Activated CD8-positive, alpha-beta T cell treated with anti-CD3 and anti-CD28 coated beads, Interleukin-2, amount 10 ng/mL, durations not matched to agents 7 days and 5 days (primary cell): ENCODE data around the gene KCNAB2. TPM values are rescaled to one million over a fixed set of nuclear protein-coding genes. Genes with fewer than 3 reads are reported as not detected.
"Not testable (repeated sequence)": the region's sequence is repeated elsewhere in the genome, so short reads cannot be mapped to it uniquely, and the experiment has no call there.

Experiments
- ATAC-seq: fragments of 150-1000 bp; cut with Tn5 transposase; one replicate; pipeline ENCODE4 v1.10.0; 2021; ENCODE audit warnings: moderate library complexity
- CTCF ChIA-PET: fragments of 350-600 bp; sonication (Branson Sonifier 250); formaldehyde crosslinking; loops from one replicate; lab custom pipeline; 2021; ENCODE audit warnings: antibody characterized with exemption; lab: Charles Lee
- POLR2A ChIA-PET: fragments of 350-600 bp; sonication (Branson Sonifier 250); formaldehyde crosslinking; loops from one replicate; lab custom pipeline; 2021; ENCODE audit warnings: antibody characterized with exemption; lab: Charles Lee
- DNase-seq: peaks from one replicate; pipeline ENCODE4 v3.0.0-alpha.2; 2020
- H3K27ac Mint-ChIP-seq: one replicate; pipeline ENCODE4 v1.8.0; 2021; ENCODE audit warnings: mild to moderate bottlenecking, mixed read lengths
- H3K27me3 Mint-ChIP-seq: one replicate; pipeline ENCODE4 v1.8.0; 2021; ENCODE audit warnings: low read depth, mixed read lengths
- H3K36me3 Mint-ChIP-seq: one replicate; pipeline ENCODE4 v1.8.0; 2021; ENCODE audit warnings: low read depth, mixed read lengths
- H3K4me1 Mint-ChIP-seq: one replicate; pipeline ENCODE4 v1.8.0; 2021; ENCODE audit warnings: low read depth, mixed read lengths
- H3K4me3 Mint-ChIP-seq: one replicate; pipeline ENCODE4 v1.8.0; 2021; ENCODE audit warnings: mild to moderate bottlenecking, mixed read lengths
- H3K9me3 Mint-ChIP-seq: one replicate; pipeline ENCODE4 v1.8.0; 2022; ENCODE audit warnings: mixed read lengths; ENCODE audit not compliant: insufficient read depth
- total RNA-seq, 2 experiments: library from RNA; stranded (reverse); gene quantifications; one replicate each; pipeline ENCODE4 v1.2.3, GENCODE V29; 2021

The KCNAB2 gene
- total RNA-seq, 2 experiments from 2014 or later, result 343 to 360 TPM

DNA sequence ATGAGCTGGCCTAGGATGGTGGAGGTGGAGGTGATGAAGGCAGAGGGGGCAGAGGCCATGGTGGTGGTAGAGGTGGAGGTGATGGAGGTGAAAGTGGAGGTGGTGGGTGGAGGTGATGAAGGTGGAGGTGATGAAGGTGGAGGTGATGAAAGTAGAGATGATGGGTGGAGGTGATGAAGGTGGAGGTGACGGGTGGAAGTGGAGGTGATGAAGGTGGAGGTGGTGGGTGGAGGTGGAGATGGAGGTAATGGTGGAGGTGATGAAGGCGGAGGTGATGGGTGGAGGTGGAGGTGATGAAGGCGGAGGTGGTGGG lies 33.8 kb upstream of the KCNAB2 start:
- Mint-ChIP-seq H3K4me1 (peaks cover 23% of the 10 kb centered on the region), H3K9me3 (no peaks in the 10 kb centered on the region), H3K27me3 (no peaks in the 10 kb centered on the region), H3K4me3 (no peak overlapping the region), H3K27ac (no peak overlapping the region), H3K36me3 (peaks cover 18% of the 10 kb centered on the region)
- ChIA-PET CTCF (no interaction called here), POLR2A (no interaction called here)
- DNase-seq, result no peak
- ATAC-seq, result no peak

GRCh38 chr1:6012529-6013318 lies 33.0 kb upstream of the KCNAB2 start:
- Mint-ChIP-seq H3K9me3 (no peaks in the 10 kb centered on the region), H3K4me1 (peaks cover 15% of the 10 kb centered on the region), H3K27me3 (no peaks in the 10 kb centered on the region), H3K4me3 (no peak overlapping the region), H3K27ac (no peak overlapping the region), H3K36me3 (peaks cover 19% of the 10 kb centered on the region)
- DNase-seq (no peak), ATAC-seq (no peak)
- POLR2A ChIA-PET, result interaction anchor here (1.4 kb wide), 1 partner anchor 12 kb away, joined by 6 read pairs; no protein-coding TSS in a partner anchor
- CTCF ChIA-PET, result no interaction called here

GRCh38 chr1:6013491-6013890 lies 32.2 kb upstream of the KCNAB2 start:
- DNase-seq, result no peak
- CTCF ChIA-PET, result no interaction called here
- Mint-ChIP-seq H3K27ac (peak overlapping the region; percentile 43), H3K4me3 (no peak overlapping the region), H3K9me3 (no peaks in the 10 kb centered on the region), H3K27me3 (no peaks in the 10 kb centered on the region), H3K36me3 (peaks cover 19% of the 10 kb centered on the region), H3K4me1 (peaks cover 15% of the 10 kb centered on the region)
- POLR2A ChIA-PET, result interaction anchor here (1.4 kb wide), 1 partner anchor 12 kb away, joined by 6 read pairs; no protein-coding TSS in a partner anchor
- no peak for ATAC-seq

GRCh38 chr1:6014130-6014999 lies 31.3 kb upstream of the KCNAB2 start:
- Mint-ChIP-seq H3K9me3 (no peaks in the 10 kb centered on the region), H3K4me1 (peaks cover 14% of the 10 kb centered on the region), H3K27ac (no peak overlapping the region), H3K4me3 (no peak overlapping the region), H3K27me3 (no peaks in the 10 kb centered on the region), H3K36me3 (peaks cover 19% of the 10 kb centered on the region)
- DNase-seq (no peak), ATAC-seq (no peak)
- ChIA-PET POLR2A (interaction anchor here (1.4 kb wide), 1 partner anchor 11 kb away, joined by 6 read pairs; no protein-coding TSS in a partner anchor), CTCF (no interaction called here)

GRCh38 chr1:6016191-6016865 lies 29.4 kb upstream of the KCNAB2 start:
- Mint-ChIP-seq H3K9me3 (no peaks in the 10 kb centered on the region), H3K36me3 (peaks cover 28% of the 10 kb centered on the region), H3K27me3 (no peaks in the 10 kb centered on the region), H3K4me3 (no peak overlapping the region), H3K4me1 (peaks cover 4% of the 10 kb centered on the region), H3K27ac (no peak overlapping the region)
- no peak for ATAC-seq
- DNase-seq, result no peak
- ChIA-PET CTCF (no interaction called here), POLR2A (interaction anchor here (1.0 to 2.4 kb wide), 2 partner anchors 8 to 10 kb away, joined by 3 to 11 read pairs; no protein-coding TSS in a partner anchor)

DNA sequence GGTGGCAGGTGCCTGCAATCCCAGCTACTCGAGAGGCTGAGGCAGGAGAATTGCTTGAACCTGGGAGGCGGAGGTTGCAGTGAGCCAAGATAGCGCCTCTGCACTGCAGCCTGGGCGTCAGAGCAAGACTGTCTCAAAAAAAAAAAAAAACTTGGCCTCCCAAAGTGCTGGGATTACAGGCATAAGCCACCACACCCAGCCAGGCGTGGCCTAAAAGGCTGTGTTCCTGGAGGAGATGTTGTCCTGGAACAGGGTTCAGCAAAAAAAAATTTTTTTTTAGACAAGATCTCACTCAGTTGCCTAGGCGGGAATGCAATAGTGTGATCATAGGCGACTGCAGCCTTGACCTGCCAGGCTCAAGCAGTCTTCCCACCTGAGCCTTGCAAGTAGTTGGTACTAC lies 28.0 kb upstream of the KCNAB2 start:
- POLR2A ChIA-PET, result interaction anchor here (2.4 kb wide), 1 partner anchor 9 kb away, joined by 11 read pairs; no protein-coding TSS in a partner anchor
- H3K27ac Mint-ChIP-seq, DNase-seq, H3K4me3 Mint-ChIP-seq, H3K9me3 Mint-ChIP-seq, H3K4me1 Mint-ChIP-seq, ATAC-seq, H3K27me3 Mint-ChIP-seq, CTCF ChIA-PET: not testable (repeated sequence)
- peaks cover 34% of the 10 kb centered on the region for H3K36me3 Mint-ChIP-seq

- Mint-ChIP-seq H3K36me3 (peaks cover 30% of the 10 kb centered on the region), H3K4me1 (no peaks in the 10 kb centered on the region), H3K4me3 (no peak overlapping the region), H3K27me3 (no peaks in the 10 kb centered on the region), H3K27ac (no peak overlapping the region), H3K9me3 (no peaks in the 10 kb centered on the region)
- ChIA-PET CTCF (no interaction called here), POLR2A (no interaction called here)
- no peak for ATAC-seq
- no peak for DNase-seq
These were observed 26.4 kb upstream of the KCNAB2 start for GRCh38 chr1:6019166-6019845.

DNA sequence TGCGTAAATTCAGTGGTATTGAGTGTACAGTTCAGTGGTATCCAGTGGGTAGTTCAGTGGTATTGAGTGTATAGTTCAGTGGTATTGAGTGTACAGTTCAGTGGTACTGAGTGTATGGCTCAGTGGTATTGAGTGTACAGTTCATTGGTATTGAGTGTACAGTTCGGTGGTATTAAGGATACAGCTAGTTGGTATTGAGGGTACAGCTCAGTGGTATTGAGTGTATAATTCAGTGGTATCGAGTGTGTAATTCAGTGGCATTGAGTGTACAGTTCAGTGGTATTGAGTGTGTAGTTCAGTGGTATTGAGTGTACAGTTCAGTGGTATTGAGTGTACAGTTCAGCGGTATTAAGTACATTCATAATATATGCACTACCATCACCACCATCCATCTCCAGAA lies 23.5 kb upstream of the KCNAB2 start:
- POLR2A ChIA-PET, result no interaction called here

DNA sequence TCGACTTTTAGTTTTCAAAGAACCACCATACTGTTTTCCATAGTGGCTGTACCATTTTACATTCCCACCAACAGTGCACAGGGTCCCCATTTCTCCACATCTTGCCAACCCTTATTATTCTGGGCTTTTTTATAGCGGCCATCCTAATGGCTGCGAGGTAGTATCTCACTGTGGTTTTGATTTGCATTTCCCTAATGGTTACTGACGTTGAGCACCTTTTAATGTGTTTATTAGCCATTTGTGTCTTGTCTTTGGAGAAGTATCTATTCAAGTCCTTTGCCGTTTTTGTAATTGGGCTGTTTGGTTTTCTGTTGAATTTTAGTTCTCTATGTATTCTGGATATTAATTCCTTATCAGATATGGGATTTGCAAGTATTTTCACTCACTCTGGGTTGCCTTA lies 22.3 kb upstream of the KCNAB2 start:
- H3K27ac Mint-ChIP-seq, result no peak overlapping the region
- ATAC-seq, result no peak

More for the DNA sequence above, 23.5 kb upstream of the KCNAB2 start:
- Mint-ChIP-seq H3K4me3 (no peak overlapping the region), H3K9me3 (no peaks in the 10 kb centered on the region), H3K27ac (no peak overlapping the region), H3K4me1 (peaks cover 17% of the 10 kb centered on the region), H3K27me3 (no peaks in the 10 kb centered on the region), H3K36me3 (peaks cover 26% of the 10 kb centered on the region)
- ATAC-seq (no peak), DNase-seq (no peak)
- CTCF ChIA-PET, result no interaction called here

GRCh38 chr1:6024376-6024775 lies 21.3 kb upstream of the KCNAB2 start:
- peaks cover 32% of the 10 kb centered on the region for H3K4me1 Mint-ChIP-seq
- ChIA-PET CTCF (no interaction called here), POLR2A (interaction anchor here (1.2 to 7.0 kb wide), 3 partner anchors 8 to 29 kb away, joined by 3 to 105 read pairs (median 6); partner anchors contain the start of gene NPHP4)
- ATAC-seq (no peak), DNase-seq (no peak)
- H3K27ac Mint-ChIP-seq, result no peak overlapping the region
- H3K27me3 Mint-ChIP-seq, result no peaks in the 10 kb centered on the region
- peaks cover 47% of the 10 kb centered on the region for H3K36me3 Mint-ChIP-seq
- H3K4me3 Mint-ChIP-seq, result no peak overlapping the region
- H3K9me3 Mint-ChIP-seq, result no peaks in the 10 kb centered on the region

More for the DNA sequence above, 22.3 kb upstream of the KCNAB2 start:
- Mint-ChIP-seq H3K36me3 (peaks cover 38% of the 10 kb centered on the region), H3K27me3 (no peaks in the 10 kb centered on the region), H3K4me3 (no peak overlapping the region), H3K4me1 (peaks cover 22% of the 10 kb centered on the region), H3K9me3 (no peaks in the 10 kb centered on the region)
- ChIA-PET CTCF (no interaction called here), POLR2A (no interaction called here)
- DNase-seq, result no peak
